A673 (cell line): Measurements from ENCODE around the gene APBB2.

ENCODE experiments used
- CTCF ChIP-seq: fragments of 300-800, 200-600 bp; sonication (generic); conservative IDR thresholded peaks from 2 replicates; pipeline ENCODE4 v1.5.1; 2017; ENCODE audit warnings: low read depth, mild to moderate bottlenecking, antibody characterized with exemption, low read length, moderate library complexity, mixed read lengths
- EZH2 ChIP-seq: fragments of 200-600 bp; sonication (generic); IDR thresholded peaks from 2 replicates; pipeline ENCODE4 v1.6.1; 2017; ENCODE audit warnings: borderline replicate concordance, low read depth, mild to moderate bottlenecking, mixed read lengths, antibody characterized with exemption, low read length; ENCODE audit not compliant: poor library complexity, severe bottlenecking

GRCh38 chr4:40990899-40991265 is 223.5 kb downstream of the APBB2 start:
- TF ChIP-seq EZH2 (no peak), CTCF (no peak)
